ENCODE data around the gene WRAP73.

GRCh38 chr1:3668585-3669300 is 18.8 kb upstream of the WRAP73 start:
- TF ChIP-seq EZH2 (IDR thresholded peaks at IDR 0.05; ENCODE audit: insufficient read depth, poor library complexity, severe bottlenecking) (no peak), EZH2phosphoT487 (IDR thresholded peaks at IDR 0.05; ENCODE audit: insufficient read depth, low read depth) (no peak)

Data from GM23248 (cell line).